ENCODE data around the gene POLD4. TPM values are rescaled to one million over a fixed set of nuclear protein-coding genes. Genes with fewer than 3 reads are reported as not detected.
A peak's percentile ranks its signal among the peaks of the same experiment; 100 is the strongest.
"Not testable (repeated sequence)": the region's sequence is repeated elsewhere in the genome, so short reads cannot be mapped to it uniquely, and the experiment has no call there.

The POLD4 gene
- total RNA-seq = 10 to 100 TPM; 54.5 to 75.7 (median 65.0) TPM

- under 1% methylated on average over 31 of the region's 37 CpGs for WGBS
- no peaks in the 10 kb centered on the region for H3K27me3 ChIP-seq
- H3K4me1 ChIP-seq = peaks cover 77% of the 10 kb centered on the region
- peak within 1 kb of the TSS; percentile 98 for H3K27ac ChIP-seq
- no peaks in the 10 kb centered on the region for H3K9me3 ChIP-seq
- DNase-seq (ENCODE audit: low spot score in 2 of 2) = peak; percentile 99 to 100
- TF ChIP-seq CTCF (IDR thresholded peaks at IDR 0.05) = no peak
- TF ChIP-seq POLR2AphosphoS5 (IDR thresholded peaks at IDR 0.05) = peak; percentile 29 to 55 (median 32)
- TF ChIP-seq POLR2A (IDR thresholded peaks at IDR 0.05) = peak; percentile 37 to 89
- TF ChIP-seq EP300 (IDR thresholded peaks at IDR 0.05) = no peak
- H3K36me3 ChIP-seq = no peaks in the 10 kb centered on the region
- peak within 1 kb of the TSS; percentile 73 for H3K4me3 ChIP-seq
Observed at GRCh38 chr11:67353317-67354074, at the start of gene POLD4. Gene POLD4 (minus strand): TSS chr11:67353546. CDS start chr11:67353399, 147 bp downstream.

- H3K27me3 ChIP-seq; DNase-seq (ENCODE audit: low spot score in 2 of 2); H3K27ac ChIP-seq; H3K4me3 ChIP-seq; H3K9me3 ChIP-seq: not testable (repeated sequence)
- Histone ChIP-seq H3K36me3 (peaks cover 19% of the 10 kb centered on the region), H3K4me1 (peaks cover 47% of the 10 kb centered on the region)
- WGBS = 93% methylated on average over 9 of the region's 9 CpGs
Observed at GRCh38 chr11:67403085-67403484, 49.7 kb upstream of the POLD4 start.

- DNase-seq (ENCODE audit: low spot score in 2 of 2); H3K9me3 ChIP-seq; H3K27me3 ChIP-seq: not testable (repeated sequence)
- Histone ChIP-seq H3K36me3 (peaks cover 27% of the 10 kb centered on the region), H3K4me3 (peak overlapping the region; percentile 90), H3K4me1 (peaks cover 42% of the 10 kb centered on the region), H3K27ac (peak overlapping the region; percentile 96)
- WGBS = 42% methylated on average over 19 of the region's 19 CpGs
Observed at GRCh38 chr11:67402192-67402839, 49.0 kb upstream of the POLD4 start.

- WGBS = no CpG with 5 or more reads among the region's 73 CpGs
- Histone ChIP-seq H3K27ac (peak within 1 kb of the TSS; percentile 96), H3K9me3 (no peaks in the 10 kb centered on the region), H3K27me3 (no peaks in the 10 kb centered on the region), H3K4me1 (peaks cover 41% of the 10 kb centered on the region), H3K4me3 (peak within 1 kb of the TSS; percentile 90), H3K36me3 (peaks cover 32% of the 10 kb centered on the region)
- TF ChIP-seq CTCF (IDR thresholded peaks at IDR 0.05) (peak in 1 of 2 donors; percentile 73), EP300 (IDR thresholded peaks at IDR 0.05) (no peak), POLR2A (IDR thresholded peaks at IDR 0.05) (peak in 1 of 2 donors; percentile 30), POLR2AphosphoS5 (IDR thresholded peaks at IDR 0.05) (no peak)
- DNase-seq (ENCODE audit: low spot score in 2 of 2) = peak; percentile 92 to 93
Observed at GRCh38 chr11:67401495-67402191, 48.3 kb upstream of the POLD4 start, which contains the start of gene PPP1CA. Gene PPP1CA (minus strand): TSS chr11:67401858. CDS start chr11:67401782, 76 bp downstream.

- TF ChIP-seq EP300 (IDR thresholded peaks at IDR 0.05) (no peak), POLR2AphosphoS5 (IDR thresholded peaks at IDR 0.05) (no peak), POLR2A (IDR thresholded peaks at IDR 0.05) (no peak), CTCF (IDR thresholded peaks at IDR 0.05) (no peak)
- peaks cover 37% of the 10 kb centered on the region for H3K36me3 ChIP-seq
- peak overlapping the region; percentile 90 for H3K4me3 ChIP-seq
- peak overlapping the region; percentile 96 for H3K27ac ChIP-seq
- no peaks in the 10 kb centered on the region for H3K27me3 ChIP-seq
- H3K4me1 ChIP-seq = peaks cover 41% of the 10 kb centered on the region
- WGBS = 17% methylated on average over 1 of the region's 27 CpGs
- no peak for DNase-seq (ENCODE audit: low spot score in 2 of 2)
- no peaks in the 10 kb centered on the region for H3K9me3 ChIP-seq
Observed at GRCh38 chr11:67400942-67401494, 47.7 kb upstream of the POLD4 start.

Data from suprapubic skin (tissue), 4 donors.